NCI-H2227 treated with DMSO at 0.1 percent for 48 hours (cell line): Measurements from ENCODE around the gene TNFRSF25.
A peak's percentile ranks its signal among the peaks of the same experiment; 100 is the strongest.
"Not testable (repeated sequence)": the region's sequence is repeated elsewhere in the genome, so short reads cannot be mapped to it uniquely, and the experiment has no call there.

Experiments used
- DNase-seq: peaks from one replicate; lab custom pipeline; 2025; lab: John Stamatoyannopoulos, UW

TNFRSF25 gene

GRCh38 chr1:6501279-6501813 is 35.4 kb upstream of the TNFRSF25 start:
- DNase-seq = no peak

- no peak for DNase-seq
Measured at GRCh38 chr1:6500544-6501278, 34.7 kb upstream of the TNFRSF25 start.

- no peak for DNase-seq
Measured at GRCh38 chr1:6499296-6499695, 33.3 kb upstream of the TNFRSF25 start.

GRCh38 chr1:6498576-6499111 is 32.7 kb upstream of the TNFRSF25 start:
- DNase-seq = no peak

- no peak for DNase-seq
Measured at GRCh38 chr1:6497867-6498575, 32.0 kb upstream of the TNFRSF25 start.

- DNase-seq = peak; percentile 62
Measured at GRCh38 chr1:6497215-6497866, 31.4 kb upstream of the TNFRSF25 start.

- no peak for DNase-seq
Measured at GRCh38 chr1:6496890-6497214, 30.9 kb upstream of the TNFRSF25 start.

GRCh38 chr1:6496365-6496721 is 30.4 kb upstream of the TNFRSF25 start:
- DNase-seq = no peak

GRCh38 chr1:6495540-6496364 is 29.8 kb upstream of the TNFRSF25 start:
- DNase-seq = no peak

GRCh38 chr1:6495041-6495441 is 29.1 kb upstream of the TNFRSF25 start:
- DNase-seq = no peak

- no peak for DNase-seq
Measured at GRCh38 chr1:6494627-6495026, 28.7 kb upstream of the TNFRSF25 start.

GRCh38 chr1:6493834-6494223 is 27.9 kb upstream of the TNFRSF25 start:
- not testable (repeated sequence) for DNase-seq

- DNase-seq = no peak
Measured at GRCh38 chr1:6491966-6492365, 26.0 kb upstream of the TNFRSF25 start.

GRCh38 chr1:6491480-6491962 is 25.5 kb upstream of the TNFRSF25 start, which contains the start of gene PLEKHG5:
Gene PLEKHG5, minus strand, starts transcription at chr1:6491667. Its CDS starts 14,096 bp downstream, at chr1:6477571.
- DNase-seq = no peak

GRCh38 chr1:6491081-6491449 is 25.1 kb upstream of the TNFRSF25 start:
- DNase-seq = no peak

- DNase-seq = peak; percentile 22
Measured at GRCh38 chr1:6490181-6491080, 24.5 kb upstream of the TNFRSF25 start.

- peak; percentile 64 for DNase-seq
Measured at GRCh38 chr1:6489799-6490180, 23.8 kb upstream of the TNFRSF25 start.

- no peak for DNase-seq
Measured at GRCh38 chr1:6489383-6489765, 23.4 kb upstream of the TNFRSF25 start.

- no peak for DNase-seq
Measured at GRCh38 chr1:6488602-6489382, 22.8 kb upstream of the TNFRSF25 start.
